GM12891 (cell line): ENCODE data around the gene M6PR.
A peak's percentile ranks its signal among the peaks of the same experiment; 100 is the strongest.
"Not testable (repeated sequence)": the region's sequence is repeated elsewhere in the genome, so short reads cannot be mapped to it uniquely, and the experiment has no call there.

Experiments used
- DNase-seq: peaks from one replicate; pipeline ENCODE4 v3.0.0; 2011; ENCODE audit warnings: low spot score; ENCODE audit not compliant: insufficient read length
- FAIRE-seq: peaks from 2 replicates; lab custom pipeline; 2011; peaks lifted over from hg19 to GRCh38; lab: Jason Lieb, UNC
- PAX5 ChIP-seq: IDR thresholded peaks from 2 replicates; pipeline ENCODE4 v1.6.1; 2011; ENCODE audit warnings: low read length, moderate library complexity, mild to moderate bottlenecking; ENCODE audit not compliant: insufficient read depth, severe bottlenecking
- POLR2A ChIP-seq: IDR thresholded peaks from 2 replicates; pipeline ENCODE4 v1.6.1; 2011; ENCODE audit warnings: low read depth, low read length, control low read depth
- POLR2AphosphoS5 ChIP-seq: IDR thresholded peaks from 2 replicates; pipeline ENCODE4 v1.6.1; 2011; ENCODE audit warnings: low read depth, low read length, control low read depth
- POU2F2 ChIP-seq: IDR thresholded peaks from 2 replicates; pipeline ENCODE4 v1.6.1; 2011; ENCODE audit warnings: low read depth, mild to moderate bottlenecking, control low read depth, low read length, moderate library complexity
- SPI1 ChIP-seq: IDR thresholded peaks from 2 replicates; pipeline ENCODE4 v1.6.1; 2011; ENCODE audit warnings: low read depth, low read length, control low read depth
- TAF1 ChIP-seq: IDR thresholded peaks from 2 replicates; pipeline ENCODE4 v1.6.1; 2011; ENCODE audit warnings: low read depth, low read length, control low read depth

Gene M6PR

GRCh38 chr12:8913702-8914032 is 35.8 kb downstream of the M6PR start:
- FAIRE-seq (no peak), DNase-seq (no peak)
- TF ChIP-seq POLR2AphosphoS5 (no peak), POU2F2 (no peak), SPI1 (no peak), TAF1 (no peak), PAX5 (no peak), POLR2A (no peak)

- TF ChIP-seq POLR2AphosphoS5 (no peak), PAX5 (no peak), TAF1 (no peak)
- DNase-seq = peak; percentile 22
- FAIRE-seq = no peak
Observed at GRCh38 chr12:8912914-8913313, 36.5 kb downstream of the M6PR start.

GRCh38 chr12:8911606-8912268 is 37.7 kb downstream of the M6PR start:
- no peak for FAIRE-seq
- DNase-seq = no peak
- TF ChIP-seq SPI1 = no peak
- TF ChIP-seq POLR2AphosphoS5 = no peak
- no peak for TF ChIP-seq POU2F2
- TF ChIP-seq TAF1 = no peak
- no peak for TF ChIP-seq POLR2A
- TF ChIP-seq PAX5 = no peak

- DNase-seq = no peak
- TF ChIP-seq POLR2A (no peak), SPI1 (no peak), TAF1 (no peak), PAX5 (no peak), POU2F2 (no peak), POLR2AphosphoS5 (no peak)
- FAIRE-seq = no peak
Observed at GRCh38 chr12:8909752-8910151, 39.7 kb downstream of the M6PR start.

GRCh38 chr12:8907513-8907912 is 41.9 kb downstream of the M6PR start:
- no peak for TF ChIP-seq SPI1
- no peak for TF ChIP-seq POLR2A
- no peak for TF ChIP-seq POLR2AphosphoS5
- TF ChIP-seq POU2F2 = no peak
- TF ChIP-seq TAF1 = no peak
- TF ChIP-seq PAX5 = no peak
- FAIRE-seq (no peak), DNase-seq (no peak)

GRCh38 chr12:8906266-8907180 is 42.9 kb downstream of the M6PR start:
- FAIRE-seq (no peak), DNase-seq (no peak)
- TF ChIP-seq POLR2AphosphoS5 (no peak), SPI1 (no peak), TAF1 (no peak), POLR2A (no peak), POU2F2 (no peak), PAX5 (no peak)

GRCh38 chr12:8905546-8905945 is 43.9 kb downstream of the M6PR start:
- TF ChIP-seq POLR2A = no peak
- no peak for TF ChIP-seq POU2F2
- no peak for TF ChIP-seq POLR2AphosphoS5
- no peak for TF ChIP-seq TAF1
- TF ChIP-seq PAX5 = no peak
- no peak for TF ChIP-seq SPI1
- DNase-seq (no peak), FAIRE-seq (no peak)

- DNase-seq (no peak), FAIRE-seq (no peak)
- TF ChIP-seq SPI1 = no peak
- no peak for TF ChIP-seq POLR2AphosphoS5
- TF ChIP-seq POLR2A = no peak
- no peak for TF ChIP-seq TAF1
- TF ChIP-seq PAX5 = no peak
- no peak for TF ChIP-seq POU2F2
Observed at GRCh38 chr12:8904665-8905064, 44.8 kb downstream of the M6PR start.

- DNase-seq = no peak
- no peak for TF ChIP-seq TAF1
- no peak for TF ChIP-seq POLR2AphosphoS5
- TF ChIP-seq PAX5 = no peak
- TF ChIP-seq POU2F2 = no peak
- no peak for TF ChIP-seq SPI1
- no peak for TF ChIP-seq POLR2A
- no peak for FAIRE-seq
Observed at GRCh38 chr12:8903646-8904045, 45.8 kb downstream of the M6PR start.

- not testable (repeated sequence) for DNase-seq, FAIRE-seq
- TF ChIP-seq SPI1 = peak; percentile 51
Observed at GRCh38 chr12:8902703-8903102, 46.7 kb downstream of the M6PR start.
